Astrocyte of the cerebellum (primary cell): Measurements from ENCODE around the gene ARHGEF10L.

Experiments used
- DNase-seq: peaks from one replicate; pipeline ENCODE4 v3.0.0-alpha.2; 2011; ENCODE audit warnings: low read depth
- H3K4me3 ChIP-seq: 2 replicates; pipeline ENCODE4 v1.5.1; 2011; ENCODE audit warnings: mild to moderate bottlenecking, low read depth, low read length, moderate library complexity
- in situ Hi-C: cut with HindIII; loops from 2 replicates; pipeline ENCODE4 v1.10.0; 2017; ENCODE audit warnings: low sequenced_read_pairs
- TF ChIP-seq, protein P1 (sequence below): IDR thresholded peaks from 2 replicates; pipeline ENCODE4 v1.5.1; 2012; ENCODE audit warnings: low read length, low read depth, moderate library complexity, mild to moderate bottlenecking; ENCODE audit errors: missing control alignments

The ARHGEF10L gene

GRCh38 chr1:17576519-17576853, 37.0 kb downstream of the ARHGEF10L start:
- DNase-seq = no peak
- TF ChIP-seq, protein P1, sequence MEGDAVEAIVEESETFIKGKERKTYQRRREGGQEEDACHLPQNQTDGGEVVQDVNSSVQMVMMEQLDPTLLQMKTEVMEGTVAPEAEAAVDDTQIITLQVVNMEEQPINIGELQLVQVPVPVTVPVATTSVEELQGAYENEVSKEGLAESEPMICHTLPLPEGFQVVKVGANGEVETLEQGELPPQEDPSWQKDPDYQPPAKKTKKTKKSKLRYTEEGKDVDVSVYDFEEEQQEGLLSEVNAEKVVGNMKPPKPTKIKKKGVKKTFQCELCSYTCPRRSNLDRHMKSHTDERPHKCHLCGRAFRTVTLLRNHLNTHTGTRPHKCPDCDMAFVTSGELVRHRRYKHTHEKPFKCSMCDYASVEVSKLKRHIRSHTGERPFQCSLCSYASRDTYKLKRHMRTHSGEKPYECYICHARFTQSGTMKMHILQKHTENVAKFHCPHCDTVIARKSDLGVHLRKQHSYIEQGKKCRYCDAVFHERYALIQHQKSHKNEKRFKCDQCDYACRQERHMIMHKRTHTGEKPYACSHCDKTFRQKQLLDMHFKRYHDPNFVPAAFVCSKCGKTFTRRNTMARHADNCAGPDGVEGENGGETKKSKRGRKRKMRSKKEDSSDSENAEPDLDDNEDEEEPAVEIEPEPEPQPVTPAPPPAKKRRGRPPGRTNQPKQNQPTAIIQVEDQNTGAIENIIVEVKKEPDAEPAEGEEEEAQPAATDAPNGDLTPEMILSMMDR = no peak
- in situ Hi-C loops = no loop called here
- no peak overlapping the region for H3K4me3 ChIP-seq

DNA sequence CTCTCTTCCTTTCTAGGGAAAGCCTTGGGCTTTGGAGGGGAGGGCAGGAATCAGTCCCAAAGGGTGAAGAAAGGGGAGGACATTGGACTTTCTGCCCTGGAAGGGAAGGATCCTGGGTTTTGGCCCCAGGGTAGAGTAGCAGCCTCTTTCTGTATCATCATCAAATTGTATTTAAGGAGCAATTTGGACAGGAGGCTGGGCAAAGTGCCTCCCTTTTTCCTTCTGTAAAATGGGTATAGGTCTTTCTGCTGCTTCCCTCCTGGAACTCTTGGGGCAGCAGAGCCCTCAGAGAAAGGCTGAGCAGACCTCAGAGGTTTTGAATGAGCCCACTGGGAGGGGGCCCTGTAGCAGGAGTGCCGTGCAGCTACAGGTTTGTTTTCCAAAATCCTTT, 38.4 kb downstream of the ARHGEF10L start:
- DNase-seq = no peak
- in situ Hi-C loops = no loop called here
- H3K4me3 ChIP-seq = no peak overlapping the region
- TF ChIP-seq, protein P1 = no peak

DNA sequence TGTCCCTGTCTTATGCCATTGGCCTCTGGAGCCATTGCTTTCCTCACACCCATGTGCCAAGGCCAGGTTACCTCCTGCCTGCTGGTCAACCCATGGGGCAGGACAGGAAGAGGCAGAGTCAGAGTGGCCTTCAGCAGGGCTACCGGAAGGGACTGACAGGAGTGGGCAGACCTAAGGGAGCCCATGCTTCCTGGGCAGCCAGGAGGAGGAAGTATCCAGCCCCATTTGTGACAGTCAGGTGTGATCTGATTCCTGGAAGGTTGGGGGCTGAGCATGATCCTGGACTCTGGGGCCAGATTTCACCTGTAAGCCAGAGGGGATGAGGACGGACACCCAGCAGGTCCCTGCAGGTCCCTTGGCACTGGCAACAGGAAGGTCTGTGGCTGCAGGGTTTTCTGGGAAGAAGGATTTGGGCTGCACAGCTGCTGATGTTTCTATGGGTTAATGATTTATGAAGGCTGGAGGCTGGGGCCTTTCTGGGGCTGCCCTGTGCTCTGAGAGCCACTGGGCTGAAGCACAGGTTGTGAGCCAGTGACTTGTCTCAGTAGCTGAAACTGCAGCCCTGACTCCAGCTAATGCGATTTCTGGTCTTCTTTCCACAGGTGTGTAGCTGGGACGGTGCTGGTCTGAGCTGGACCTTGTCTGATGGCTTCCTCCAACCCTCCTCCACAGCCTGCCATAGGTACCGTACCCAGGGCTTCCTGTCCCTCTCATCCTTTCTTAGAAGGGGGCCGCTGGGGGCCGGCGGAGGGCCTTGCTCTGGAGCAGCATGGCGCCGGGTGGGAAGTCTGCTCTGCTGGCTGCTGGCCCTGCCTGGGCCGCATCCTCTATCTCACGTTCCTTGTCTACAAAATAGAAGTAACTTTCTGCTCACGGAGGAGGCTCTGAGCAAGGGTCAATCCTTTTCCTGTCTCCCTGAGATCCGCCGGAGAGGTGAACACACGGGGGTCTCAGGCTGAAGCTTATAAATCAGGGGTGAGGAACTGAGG, 40.7 kb downstream of the ARHGEF10L start:
- in situ Hi-C loops = no loop called here
- H3K4me3 ChIP-seq = no peak overlapping the region
- no peak for DNase-seq
- TF ChIP-seq, protein P1 = no peak

GRCh38 chr1:17581389-17582123, 42.1 kb downstream of the ARHGEF10L start:
- no peak overlapping the region for H3K4me3 ChIP-seq
- TF ChIP-seq, protein P1 = no peak
- no peak for DNase-seq
- in situ Hi-C loops = no loop called here

- H3K4me3 ChIP-seq = no peak overlapping the region
- in situ Hi-C loops = no loop called here
- no peak for DNase-seq
- TF ChIP-seq, protein P1 = no peak
Observed at GRCh38 chr1:17582124-17582774, 42.8 kb downstream of the ARHGEF10L start.

DNA sequence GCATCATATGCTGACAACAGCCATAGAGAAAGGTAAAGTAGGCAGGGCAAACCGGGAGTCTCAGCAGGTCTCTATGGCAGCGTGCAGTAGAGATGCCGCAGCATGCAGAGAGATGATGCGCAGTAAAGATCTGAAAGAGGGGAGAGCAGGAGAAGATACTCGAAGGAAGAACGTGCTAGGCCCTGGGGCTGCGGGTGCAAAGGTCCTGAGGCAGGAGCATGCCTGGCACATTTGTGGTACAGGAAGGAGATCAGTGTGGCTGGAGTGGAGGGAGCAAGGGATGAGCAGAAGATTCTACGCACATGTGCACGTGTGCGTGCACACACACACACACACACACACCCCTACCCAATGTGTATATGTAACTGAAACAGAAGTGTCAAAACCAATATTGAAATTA, 45.0 kb downstream of the ARHGEF10L start:
- in situ Hi-C loops = no loop called here
- TF ChIP-seq, protein P1 = no peak
- no peak for DNase-seq
- H3K4me3 ChIP-seq = no peak overlapping the region
